Lower leg skin (tissue), 3 donors: ENCODE data around the gene CRIP1.

Experiments used
- POLR2A ChIP-seq, 2 donors: fragments of 450-650 bp; IDR thresholded peaks; one replicate each; pipeline ENCODE4 v1.6.1; 2016 to 2017; ENCODE audit warnings: antibody characterized with exemption in 2 of 2, mild to moderate bottlenecking in 1 of 2, moderate library complexity in 1 of 2
- TF ChIP-seq, protein P1 (sequence below), 3 donors: fragments of 450-650 bp; IDR thresholded peaks; one replicate each; pipeline ENCODE4 v1.5.1; 2016; ENCODE audit warnings: antibody characterized with exemption in 3 of 3, mild to moderate bottlenecking in 3 of 3, moderate library complexity in 2 of 3

DNA sequence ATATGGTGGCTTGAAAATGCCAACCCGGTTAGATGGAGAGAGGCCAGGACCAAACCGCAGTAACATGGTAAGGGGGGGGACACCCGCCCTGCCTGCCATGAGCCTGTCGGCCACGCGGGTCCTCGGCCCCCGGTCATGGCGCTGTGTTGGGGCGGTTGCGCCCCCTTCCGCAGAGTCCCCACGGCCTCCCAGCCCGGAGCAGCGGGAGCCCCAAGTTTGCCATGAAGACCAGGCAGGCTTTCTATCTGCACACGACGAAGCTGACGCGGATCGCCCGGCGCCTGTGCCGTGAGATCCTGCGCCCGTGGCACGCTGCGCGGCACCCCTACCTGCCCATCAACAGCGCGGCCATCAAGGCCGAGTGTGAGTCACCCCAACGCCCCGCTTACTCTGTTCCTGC, 22.2 kb upstream of the CRIP1 start:
- no peak for TF ChIP-seq POLR2A (IDR thresholded peaks at IDR 0.05)
- TF ChIP-seq, protein P1, sequence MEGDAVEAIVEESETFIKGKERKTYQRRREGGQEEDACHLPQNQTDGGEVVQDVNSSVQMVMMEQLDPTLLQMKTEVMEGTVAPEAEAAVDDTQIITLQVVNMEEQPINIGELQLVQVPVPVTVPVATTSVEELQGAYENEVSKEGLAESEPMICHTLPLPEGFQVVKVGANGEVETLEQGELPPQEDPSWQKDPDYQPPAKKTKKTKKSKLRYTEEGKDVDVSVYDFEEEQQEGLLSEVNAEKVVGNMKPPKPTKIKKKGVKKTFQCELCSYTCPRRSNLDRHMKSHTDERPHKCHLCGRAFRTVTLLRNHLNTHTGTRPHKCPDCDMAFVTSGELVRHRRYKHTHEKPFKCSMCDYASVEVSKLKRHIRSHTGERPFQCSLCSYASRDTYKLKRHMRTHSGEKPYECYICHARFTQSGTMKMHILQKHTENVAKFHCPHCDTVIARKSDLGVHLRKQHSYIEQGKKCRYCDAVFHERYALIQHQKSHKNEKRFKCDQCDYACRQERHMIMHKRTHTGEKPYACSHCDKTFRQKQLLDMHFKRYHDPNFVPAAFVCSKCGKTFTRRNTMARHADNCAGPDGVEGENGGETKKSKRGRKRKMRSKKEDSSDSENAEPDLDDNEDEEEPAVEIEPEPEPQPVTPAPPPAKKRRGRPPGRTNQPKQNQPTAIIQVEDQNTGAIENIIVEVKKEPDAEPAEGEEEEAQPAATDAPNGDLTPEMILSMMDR (IDR thresholded peaks at IDR 0.05), result no peak
